NK-92 (cell line): ENCODE data around the gene GRM4.

Source experiments
- DNase-seq: peaks from one replicate; lab custom pipeline; 2025; ENCODE audit not compliant: unreplicated experiment; lab: John Stamatoyannopoulos, UW

Gene GRM4

DNA sequence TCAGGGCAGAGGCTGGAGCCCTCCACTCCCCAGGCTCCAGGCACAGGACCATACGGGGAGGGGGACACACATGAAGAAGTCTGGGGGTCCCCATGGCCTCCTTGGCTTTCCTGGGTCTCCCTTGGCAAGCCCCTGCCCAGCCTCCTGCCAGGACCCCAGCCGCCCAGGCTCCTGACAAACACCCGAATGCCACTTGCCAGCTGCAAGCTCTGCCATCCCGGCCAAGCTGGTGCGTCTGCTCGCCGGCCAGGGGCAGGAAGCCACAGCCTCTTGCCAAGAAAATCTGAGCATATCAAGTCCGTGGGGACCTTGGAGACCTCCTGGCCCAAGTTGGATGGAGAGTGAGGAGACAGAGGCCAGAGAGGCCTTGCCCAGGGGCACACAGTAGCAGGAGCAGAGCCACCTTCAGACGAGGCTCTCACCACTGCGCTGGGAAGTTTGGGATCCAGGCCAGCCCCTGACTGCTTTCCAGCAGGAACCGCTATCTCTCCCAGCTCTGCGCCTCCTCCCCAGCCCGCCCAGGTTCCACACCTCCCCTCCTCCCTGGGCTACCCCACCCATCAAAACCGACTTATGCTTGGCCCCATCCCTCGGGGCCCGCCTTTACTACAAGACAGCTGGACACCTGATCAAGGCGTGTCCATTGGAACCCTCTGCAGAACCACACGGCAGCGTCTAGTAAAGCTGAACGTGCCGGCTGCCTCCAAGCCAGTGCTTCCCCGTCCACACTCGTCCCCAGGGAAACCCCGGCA is 80.2 kb downstream of the GRM4 start:
- DNase-seq: no peak

DNA sequence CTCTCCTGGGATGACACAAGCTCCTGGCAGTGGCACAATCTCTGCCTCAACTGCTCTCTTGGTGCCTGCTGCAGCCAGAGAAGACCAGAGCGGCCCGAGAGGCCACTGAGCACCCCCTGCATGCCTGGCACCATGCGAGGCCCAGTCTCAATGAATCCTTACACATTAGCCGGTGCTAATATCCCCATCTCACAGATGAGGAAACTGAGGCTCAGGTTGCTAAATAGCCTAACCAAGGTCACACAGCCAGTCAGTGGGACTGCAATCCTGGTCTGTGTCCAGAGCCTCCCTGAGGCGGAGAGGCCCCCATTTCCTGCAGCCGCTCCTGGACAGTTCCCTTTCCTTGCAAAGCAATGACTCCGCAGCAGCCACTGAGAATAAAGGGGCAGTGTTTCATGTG is 81.2 kb downstream of the GRM4 start:
- DNase-seq: no peak

DNA sequence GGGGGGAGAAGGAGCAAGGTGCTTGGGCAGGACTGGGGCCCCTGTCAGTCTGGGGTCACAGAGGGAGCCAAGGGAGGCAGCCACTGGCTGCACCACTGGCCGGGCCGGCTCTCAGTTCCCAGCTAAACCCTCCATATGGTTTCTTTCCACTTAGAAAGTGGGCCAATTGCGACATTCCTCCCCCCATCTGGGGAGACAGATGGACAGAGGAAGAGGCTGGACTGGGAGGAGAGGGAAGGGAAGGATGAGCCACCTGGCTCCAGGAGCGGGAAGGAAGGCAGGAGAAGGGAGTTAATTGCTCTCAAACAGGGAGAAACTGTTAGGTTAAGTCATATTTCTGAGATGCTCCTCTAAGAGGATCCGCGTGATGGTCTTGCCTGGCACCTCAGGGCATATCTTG is 82.2 kb downstream of the GRM4 start:
- DNase-seq: no peak

DNA sequence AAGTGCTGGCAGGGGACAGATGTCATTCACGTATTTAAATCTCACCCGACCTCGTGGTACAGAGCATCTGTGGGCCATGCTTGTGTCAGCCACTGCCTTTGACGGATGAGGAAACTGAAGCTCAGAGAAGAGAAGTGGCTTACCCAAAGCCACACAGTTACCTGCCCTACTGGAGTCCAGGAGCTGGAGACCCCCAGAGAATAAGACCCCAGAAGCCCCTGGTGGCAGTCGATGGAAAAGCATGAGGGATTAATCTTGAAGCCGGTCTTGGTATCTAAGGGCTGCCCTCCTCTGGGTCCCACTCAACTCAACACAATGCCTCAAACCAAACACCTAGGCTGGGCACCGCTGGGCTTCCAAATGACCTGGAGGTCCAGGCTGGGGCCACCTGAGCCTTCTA is 83.1 kb downstream of the GRM4 start:
- no peak for DNase-seq

DNA sequence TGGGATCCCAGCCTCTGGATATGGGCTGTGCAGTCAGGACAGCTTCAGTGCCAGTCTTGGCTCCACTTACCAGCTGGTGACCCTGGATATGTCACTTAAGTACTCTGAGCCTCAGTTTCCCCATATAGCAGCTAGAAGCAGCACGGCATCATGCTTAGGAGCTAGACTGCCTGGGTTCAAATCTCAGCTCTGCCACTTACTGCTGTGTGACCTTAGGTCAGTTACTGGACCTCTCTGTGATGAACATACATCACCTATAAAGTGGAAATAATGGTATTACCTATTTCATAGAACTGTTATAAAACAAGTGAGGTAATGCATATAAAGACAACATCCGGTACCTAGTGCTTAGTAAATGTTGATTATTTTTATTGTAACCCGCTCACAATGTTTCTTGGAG is 83.7 kb downstream of the GRM4 start:
- no peak for DNase-seq

DNA sequence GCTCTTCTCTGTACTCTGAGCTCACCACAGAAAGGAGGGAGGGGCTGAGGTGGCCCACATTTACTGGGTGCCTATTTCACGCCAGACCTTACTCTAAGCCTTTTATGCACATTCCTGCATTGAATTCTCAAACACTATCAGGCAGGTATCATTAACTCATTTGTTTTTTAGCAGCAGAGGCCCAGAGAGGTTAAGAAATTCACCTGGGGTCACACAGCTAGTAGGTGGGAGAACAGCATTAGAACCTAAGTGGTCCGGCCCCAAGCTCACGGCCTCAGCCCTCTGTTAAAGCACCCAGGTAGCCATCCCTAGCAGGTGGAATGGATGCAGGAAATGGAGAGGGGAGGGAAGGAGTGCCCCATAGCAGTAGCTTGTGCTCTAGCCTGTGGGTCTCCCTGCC is 84.5 kb downstream of the GRM4 start:
- no peak for DNase-seq

DNA sequence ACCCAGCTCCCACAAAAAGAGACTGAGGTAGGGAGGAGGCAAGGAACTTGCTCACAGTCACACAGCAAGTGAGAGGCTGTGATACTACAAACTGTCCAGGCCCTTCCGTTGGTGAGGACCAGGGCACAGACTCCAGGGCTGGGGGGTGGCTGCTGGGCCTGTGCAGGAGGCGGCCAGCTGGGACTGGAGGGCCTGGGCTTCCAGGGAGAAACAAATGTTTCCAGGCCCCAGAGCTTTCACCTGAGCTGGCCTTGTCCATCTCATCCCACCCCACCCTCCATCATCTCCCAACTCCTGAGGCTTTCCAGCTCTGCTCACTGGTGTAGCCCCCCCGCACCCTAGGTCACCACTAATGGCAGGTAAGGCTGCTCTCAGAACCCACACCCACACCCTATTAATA is 86.0 kb downstream of the GRM4 start:
- no peak for DNase-seq

DNA sequence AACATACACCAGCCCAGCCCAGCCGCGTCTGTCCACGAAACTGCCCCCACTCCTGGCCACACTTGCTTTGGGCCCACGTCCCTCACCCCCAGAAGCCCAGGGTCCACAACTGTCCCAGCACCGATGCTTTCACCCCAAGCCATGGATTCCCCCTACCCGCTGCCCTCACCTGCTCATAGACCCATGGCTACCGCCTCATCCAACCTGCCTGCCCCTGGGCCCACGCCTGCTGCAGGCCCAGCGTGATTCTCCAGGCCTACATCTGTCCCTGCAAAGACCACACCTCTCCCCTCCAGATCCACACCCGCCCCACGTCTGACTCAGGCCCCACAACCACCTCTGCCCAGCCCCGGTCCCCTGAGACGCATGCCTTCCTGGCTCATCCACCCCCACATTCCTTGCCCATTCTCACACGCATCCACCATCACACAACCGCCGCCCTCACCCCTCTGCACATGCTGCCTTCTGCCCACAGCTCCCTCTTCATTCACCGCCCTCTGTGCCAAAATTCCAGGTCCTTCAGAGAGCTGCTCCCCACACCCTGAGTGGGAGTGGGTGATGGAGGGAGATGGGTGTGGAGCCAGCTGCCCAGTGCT is 86.7 kb downstream of the GRM4 start:
- DNase-seq: no peak

DNA sequence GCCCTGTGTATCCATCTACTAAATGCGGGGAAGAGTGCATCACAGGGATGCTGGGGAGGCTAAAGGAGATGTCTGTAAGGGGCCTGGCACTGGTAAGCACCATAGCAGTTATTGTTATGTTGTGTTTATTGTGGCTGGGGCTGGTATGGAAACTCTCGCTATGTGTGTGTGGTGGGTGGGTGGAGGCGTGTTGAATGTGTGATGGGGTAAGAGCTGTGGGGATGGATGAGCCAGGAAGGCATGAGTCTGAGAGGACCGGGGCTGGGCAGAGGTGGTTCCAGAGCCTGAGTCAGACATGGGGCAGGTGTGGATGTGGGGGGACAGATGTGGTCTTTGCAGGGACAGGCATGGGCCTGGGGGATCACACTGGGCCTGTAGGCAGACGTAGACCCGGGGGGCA is 88.1 kb downstream of the GRM4 start:
- DNase-seq: no peak

DNA sequence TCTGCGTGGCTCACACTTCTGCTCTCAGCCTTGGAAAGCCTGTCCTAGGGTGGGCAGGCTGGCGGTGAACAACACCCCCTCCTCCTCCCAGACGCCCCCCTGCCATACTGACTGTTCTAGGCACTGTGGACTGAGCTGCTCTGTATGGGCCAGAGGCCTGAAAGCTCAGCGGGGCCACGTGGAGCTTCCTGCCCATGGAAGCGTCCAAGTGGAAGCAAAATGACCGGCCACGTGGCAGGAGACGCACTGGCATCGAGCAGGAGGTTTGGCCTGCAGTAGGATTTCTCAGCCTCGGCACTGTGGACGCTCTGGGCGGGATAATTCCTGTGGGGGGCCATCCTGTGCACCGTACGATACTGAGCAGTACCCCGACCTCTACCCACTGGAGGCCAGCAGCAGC is 88.7 kb downstream of the GRM4 start:
- DNase-seq: no peak

DNA sequence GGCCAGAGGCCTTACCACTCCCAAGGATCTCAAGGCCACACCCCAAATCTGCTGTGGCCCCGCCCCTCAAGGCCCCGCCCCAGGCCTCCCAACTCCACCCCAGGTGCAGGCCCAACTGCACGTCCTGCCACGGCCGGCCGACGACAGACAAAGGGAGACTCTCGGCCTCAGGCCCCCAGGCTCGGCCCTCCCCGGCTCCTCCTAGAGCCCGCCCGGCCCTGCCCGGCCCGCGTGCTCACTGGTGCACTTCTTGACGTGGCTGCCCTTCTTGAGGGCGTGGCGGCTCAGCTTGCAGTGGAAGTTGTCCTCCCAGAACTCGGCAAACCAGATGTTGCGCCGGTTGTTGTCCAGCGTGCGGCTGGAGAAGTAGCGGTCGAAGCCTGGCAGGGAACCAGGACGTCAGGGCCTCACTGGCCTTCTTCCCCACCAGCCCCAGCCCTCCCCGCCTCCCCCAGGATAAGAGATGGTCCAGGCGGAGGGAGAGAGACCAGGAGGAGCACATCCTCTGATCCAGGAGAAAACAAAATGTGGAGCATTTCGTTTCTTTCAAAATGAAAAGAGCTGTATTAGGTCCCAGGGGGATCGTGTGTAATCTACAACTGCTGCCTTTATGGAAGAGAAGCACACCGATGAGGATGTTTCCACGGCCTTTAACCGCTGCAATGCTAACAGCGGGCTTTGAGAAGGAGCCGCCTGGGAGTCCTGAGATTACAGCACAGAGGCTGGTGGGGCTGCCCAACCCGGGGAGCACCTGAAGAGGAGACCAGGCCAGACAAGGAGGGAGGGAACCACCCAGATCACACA is 89.4 kb downstream of the GRM4 start:
- no peak for DNase-seq

DNA sequence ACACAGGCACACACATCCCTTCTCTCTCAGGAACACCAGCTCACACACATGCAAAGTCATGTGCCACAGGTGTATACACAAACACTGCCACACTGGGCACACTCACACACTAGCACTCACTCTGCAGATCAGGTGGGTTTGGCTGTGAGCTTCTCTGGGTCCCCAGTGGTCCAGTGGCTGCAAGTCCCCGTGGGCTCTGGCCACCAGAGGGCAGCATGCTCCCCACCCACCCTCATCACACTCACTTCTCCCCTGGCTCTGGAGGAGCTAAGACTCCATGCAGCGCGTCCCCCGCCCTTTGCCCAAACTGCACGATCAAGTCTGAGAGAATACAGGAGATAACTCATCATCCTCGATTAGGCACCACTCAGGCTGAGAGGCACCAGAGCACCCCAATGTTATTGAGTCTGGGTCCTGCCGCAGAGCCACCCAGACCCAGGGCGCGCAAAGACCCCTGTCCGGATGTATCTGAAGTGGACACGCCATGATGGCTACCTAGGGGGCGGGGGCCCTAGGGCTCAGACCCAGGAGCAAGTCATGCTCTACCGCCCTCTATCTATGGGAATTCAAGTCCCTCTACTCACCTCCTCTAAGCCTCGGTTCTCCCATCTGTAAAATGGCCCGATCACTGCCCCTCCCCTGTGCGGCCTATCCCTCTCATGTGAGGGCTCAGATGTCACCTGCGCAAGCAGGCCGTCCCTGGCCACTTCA is 90.5 kb downstream of the GRM4 start:
- DNase-seq: no peak

DNA sequence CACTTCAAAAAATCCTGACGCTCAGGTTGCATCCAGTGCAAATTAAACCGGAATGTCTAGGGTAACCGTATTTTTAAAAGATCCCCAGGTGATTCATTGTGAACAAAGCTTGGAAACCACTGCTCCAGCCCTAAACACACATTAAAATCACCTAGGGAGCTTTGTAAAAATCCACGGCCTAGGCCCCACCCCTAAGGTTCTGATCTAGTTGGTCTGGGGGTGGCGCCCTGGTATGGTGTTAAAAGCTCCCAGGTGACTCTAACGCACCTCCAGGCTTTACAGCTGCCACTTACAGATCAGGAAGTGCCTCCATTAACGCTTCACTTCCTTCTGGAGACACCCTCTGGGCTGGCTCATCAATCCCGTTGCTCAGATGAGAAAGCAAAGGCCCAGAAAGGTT is 92.2 kb downstream of the GRM4 start:
- no peak for DNase-seq

DNA sequence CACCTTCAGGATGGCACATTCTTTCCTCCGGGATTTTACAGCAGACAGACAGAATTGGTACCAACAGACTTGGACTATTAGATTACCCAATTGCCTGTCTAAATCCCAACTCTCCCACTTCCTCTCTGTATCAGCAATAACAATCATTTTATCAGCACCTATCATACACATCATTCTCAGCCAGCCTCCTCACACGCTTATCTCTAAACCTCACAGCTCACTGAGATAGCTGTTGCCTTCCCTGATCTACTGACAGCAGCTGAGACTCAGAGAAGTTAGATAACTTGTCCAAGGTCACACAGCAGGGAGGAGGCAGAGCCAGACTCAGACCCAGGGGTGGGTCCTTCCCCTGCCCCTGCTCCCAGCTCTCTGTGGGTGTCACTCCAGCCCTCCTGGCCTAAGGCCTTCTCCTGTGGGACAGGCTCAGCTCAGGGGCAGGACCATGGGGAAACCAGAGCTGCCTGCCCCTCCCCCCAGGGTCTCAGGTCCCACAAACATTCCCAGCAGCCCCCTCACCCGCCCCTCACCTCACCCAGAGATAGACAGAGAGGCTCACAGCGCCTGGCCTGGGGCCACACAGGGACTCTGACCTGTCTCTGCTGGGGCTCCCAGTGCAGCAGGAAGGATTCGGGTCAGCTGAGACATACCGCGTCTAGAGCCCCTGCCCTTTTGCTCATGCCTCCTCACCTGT is 92.8 kb downstream of the GRM4 start:
- DNase-seq: no peak

DNA sequence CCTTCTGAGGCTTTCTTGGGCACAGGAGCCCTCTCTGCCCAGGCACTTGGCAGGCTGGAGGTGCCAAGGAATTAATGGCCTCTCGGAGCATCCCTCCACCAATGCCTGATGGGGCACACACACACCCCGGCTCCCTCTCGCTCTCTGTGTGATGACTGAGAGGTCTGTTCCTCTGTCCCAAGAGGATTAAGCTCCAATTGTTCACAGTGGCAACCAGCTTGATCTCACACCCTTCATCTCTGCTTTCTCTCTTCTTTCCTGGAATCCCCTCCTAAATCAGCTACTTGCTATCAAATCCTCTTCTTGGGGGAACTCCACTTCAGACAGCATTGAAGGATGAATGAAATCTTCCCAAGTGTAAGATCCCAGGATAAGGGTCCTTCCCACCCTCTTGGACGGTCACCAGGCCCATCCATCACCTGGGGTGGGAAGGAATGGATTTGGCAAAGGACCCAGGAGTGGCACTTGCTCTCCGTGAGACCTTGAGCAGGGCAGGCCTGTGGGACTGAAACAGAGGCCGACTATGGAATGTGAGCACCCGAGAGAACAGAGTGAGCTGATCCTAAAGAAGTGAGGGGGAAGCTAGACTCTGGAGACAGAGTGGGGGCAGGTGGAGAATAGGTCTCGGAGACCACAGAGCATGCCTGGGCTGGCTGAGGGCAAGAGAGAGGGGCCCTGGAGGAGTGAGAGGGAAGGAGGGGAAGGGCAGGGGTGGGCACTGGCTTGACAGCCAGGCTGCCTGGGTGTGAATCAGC is 93.6 kb downstream of the GRM4 start:
- no peak for DNase-seq

DNA sequence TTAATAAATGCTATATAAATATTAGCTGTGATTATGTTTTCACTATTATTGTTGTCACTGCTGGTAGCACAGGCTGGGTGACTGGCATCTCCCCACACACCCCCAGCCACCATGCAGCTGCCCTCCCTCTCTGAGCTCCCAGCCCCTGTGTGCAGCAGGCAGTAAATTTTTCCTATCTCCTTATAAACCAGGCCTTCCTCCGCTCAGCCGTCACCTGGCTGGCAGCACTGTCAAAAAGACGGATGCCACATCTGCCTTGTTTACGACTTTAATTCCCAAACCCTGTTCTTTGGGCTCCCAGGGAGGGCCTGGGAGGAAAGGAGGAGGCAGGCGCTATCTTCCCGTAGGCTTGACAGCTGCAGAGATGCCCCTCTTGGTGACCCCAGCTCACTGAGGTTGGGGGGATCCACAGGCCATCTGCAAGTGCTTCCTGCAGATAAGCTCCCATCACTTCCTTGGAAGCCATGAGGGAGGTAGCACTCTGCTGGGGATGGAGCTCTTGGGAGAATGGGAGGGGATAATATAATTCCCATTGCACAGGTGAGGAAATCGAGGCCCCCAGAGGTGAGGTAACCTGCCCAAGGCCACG is 94.5 kb downstream of the GRM4 start:
- no peak for DNase-seq

DNA sequence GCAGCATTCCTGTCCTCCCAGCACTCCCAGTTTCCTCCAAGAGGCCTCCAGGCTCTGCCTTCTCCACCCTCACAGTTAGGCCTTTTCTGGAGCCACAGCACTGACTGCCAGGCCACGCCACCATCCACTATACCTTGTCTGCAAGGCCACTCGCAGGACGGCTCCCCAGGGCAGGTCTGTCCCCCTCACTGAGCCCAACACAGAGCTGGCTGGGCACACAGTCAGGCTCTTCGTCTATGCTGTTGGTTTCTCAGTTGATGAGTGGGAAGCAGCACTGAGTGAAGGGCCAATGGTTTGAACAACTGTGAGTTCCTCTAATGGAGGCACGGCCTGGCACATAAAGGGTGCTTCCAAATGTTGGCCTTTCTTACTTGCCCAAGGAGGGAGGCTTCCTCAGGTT is 95.2 kb downstream of the GRM4 start:
- no peak for DNase-seq

DNA sequence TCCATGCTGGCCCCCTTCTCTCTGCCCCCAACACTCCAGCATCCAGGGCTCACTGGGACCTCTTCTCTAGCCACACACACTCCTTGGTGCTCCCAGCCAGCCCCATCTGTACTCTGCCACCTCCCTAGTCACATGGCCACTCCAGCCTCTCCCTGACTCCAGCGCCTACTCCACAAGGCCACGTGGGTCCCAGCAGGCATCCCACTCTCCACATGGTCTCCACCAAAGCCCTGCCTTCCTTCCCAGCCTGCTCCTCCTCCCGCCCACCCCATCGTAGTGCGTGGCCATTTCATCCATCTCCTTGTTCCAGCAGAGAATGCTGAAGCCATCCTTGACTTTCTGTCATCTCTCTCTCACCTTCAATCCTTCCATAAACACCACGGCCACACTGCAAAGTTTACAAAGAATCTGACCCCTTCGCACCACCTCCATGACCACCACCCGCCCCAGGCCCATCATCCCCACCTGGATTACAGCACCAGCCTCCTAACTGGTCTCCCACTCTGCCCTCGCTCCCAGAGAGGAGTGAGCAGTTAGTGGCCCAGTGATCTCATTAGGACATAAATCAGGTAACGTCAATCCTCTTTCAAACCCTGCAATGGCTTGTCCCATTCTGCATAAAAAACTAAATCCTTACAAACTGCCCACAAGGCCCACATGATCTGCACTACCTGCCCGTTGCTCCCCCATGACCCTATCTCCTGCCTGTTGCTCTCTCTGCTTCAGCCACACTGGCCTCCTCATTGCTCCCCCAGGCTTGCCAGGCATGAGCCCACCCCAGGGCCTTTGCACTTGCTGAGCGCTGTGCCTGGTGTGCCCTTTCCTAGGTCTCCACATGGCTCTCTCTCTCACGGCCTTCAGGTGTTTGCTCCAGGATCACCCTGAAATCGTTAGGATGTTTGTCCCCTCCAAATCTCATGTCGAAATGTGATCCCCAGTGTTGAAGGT is 96.2 kb downstream of the GRM4 start:
- no peak for DNase-seq
